ENCODE results near the gene GSTT2B.
"Not testable (repeated sequence)": the region's sequence is repeated elsewhere in the genome, so short reads cannot be mapped to it uniquely, and the experiment has no call there.

Gene GSTT2B

GRCh38 chr22:23970816-23971486 is 10.0 kb upstream of the GSTT2B start:
- H3K4me3 ChIP-seq (replicated peaks in 1 of 2; ENCODE audit: low read depth in 2 of 2, low read length in 2 of 2) = no peak overlapping the region
- no peak for DNase-seq (ENCODE audit: low read depth in 2 of 2)
- TF ChIP-seq CTCF (IDR thresholded peaks at IDR 0.05; ENCODE audit: low read depth, low read length) = no peak

GRCh38 chr22:23970201-23970641 is 9.2 kb upstream of the GSTT2B start:
- DNase-seq (ENCODE audit: low read depth in 2 of 2) = no peak
- no peak overlapping the region for H3K4me3 ChIP-seq (replicated peaks in 1 of 2; ENCODE audit: low read depth in 2 of 2, low read length in 2 of 2)

DNA sequence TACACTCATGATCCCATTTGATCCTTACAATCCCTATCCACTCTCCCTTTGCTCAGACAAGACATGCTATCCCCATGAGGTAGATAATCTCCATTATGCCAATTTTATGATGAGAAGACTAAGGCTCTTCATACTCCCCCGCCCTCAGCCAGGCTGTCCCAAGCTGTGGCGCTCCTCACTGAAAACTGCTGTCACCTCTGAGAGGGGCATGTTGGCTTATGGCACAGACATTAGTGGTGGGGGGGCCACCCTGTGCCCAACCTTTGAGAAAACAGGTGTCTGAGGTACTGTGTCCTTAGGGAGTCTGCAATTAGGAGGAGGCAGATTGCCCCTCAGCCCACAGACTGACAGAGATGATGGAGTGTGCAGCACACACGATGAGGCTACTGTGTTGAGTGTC is 8.1 kb upstream of the GSTT2B start:
- no peak for DNase-seq (ENCODE audit: low read depth in 2 of 2)
- H3K4me3 ChIP-seq (replicated peaks in 1 of 2; ENCODE audit: low read depth in 2 of 2, low read length in 2 of 2) = no peak overlapping the region
- TF ChIP-seq CTCF (IDR thresholded peaks at IDR 0.05; ENCODE audit: low read depth, low read length) = no peak

More at GRCh38 chr22:23970201-23970641, 9.2 kb upstream of the GSTT2B start:
- TF ChIP-seq CTCF (IDR thresholded peaks at IDR 0.05; ENCODE audit: low read depth, low read length) = no peak

- not testable (repeated sequence) for H3K4me3 ChIP-seq (replicated peaks in 1 of 2; ENCODE audit: low read depth in 2 of 2, low read length in 2 of 2); DNase-seq (ENCODE audit: low read depth in 2 of 2)
Measured at GRCh38 chr22:23966568-23966967, 5.6 kb upstream of the GSTT2B start, which contains the start of gene DDTL. Gene DDTL, plus strand, starts transcription at chr22:23966888. Its CDS starts 27 bp downstream, at chr22:23966915.

- not testable (repeated sequence) for H3K4me3 ChIP-seq (replicated peaks in 1 of 2; ENCODE audit: low read depth in 2 of 2, low read length in 2 of 2); DNase-seq (ENCODE audit: low read depth in 2 of 2)
Measured at GRCh38 chr22:23966094-23966493, 5.1 kb upstream of the GSTT2B start.

GRCh38 chr22:23956301-23956900 is 4.6 kb downstream of the GSTT2B start:
- TF ChIP-seq CTCF (IDR thresholded peaks at IDR 0.05; ENCODE audit: low read depth, low read length) = peak; percentile 88
- H3K4me3 ChIP-seq (replicated peaks in 1 of 2; ENCODE audit: low read depth in 2 of 2, low read length in 2 of 2) = not testable (repeated sequence)
- peak; percentile 65 to 85 for DNase-seq (ENCODE audit: low read depth in 2 of 2)

DNA sequence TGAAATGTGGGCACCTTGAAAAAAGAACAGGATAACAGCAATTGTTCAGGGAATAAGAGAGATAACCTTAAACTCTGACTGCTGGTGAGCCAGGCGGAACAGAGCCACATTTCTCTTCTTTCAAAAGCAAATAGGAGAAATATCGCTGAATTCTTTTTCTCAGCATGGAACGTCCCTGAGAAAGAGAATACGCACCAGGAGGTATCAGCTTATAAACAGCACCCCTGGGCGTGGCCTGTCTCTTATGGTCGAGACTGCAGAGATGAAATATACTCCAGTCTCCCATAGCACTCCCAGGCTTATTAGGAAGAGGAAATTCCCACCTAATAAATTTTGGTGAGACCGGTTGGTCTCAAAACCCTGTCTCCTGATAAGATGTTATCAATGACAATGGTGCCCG is 5.1 kb downstream of the GSTT2B start:
- not testable (repeated sequence) for DNase-seq (ENCODE audit: low read depth in 2 of 2); H3K4me3 ChIP-seq (replicated peaks in 1 of 2; ENCODE audit: low read depth in 2 of 2, low read length in 2 of 2)

- DNase-seq (ENCODE audit: low read depth in 2 of 2); H3K4me3 ChIP-seq (replicated peaks in 1 of 2; ENCODE audit: low read depth in 2 of 2, low read length in 2 of 2): not testable (repeated sequence)
Measured at GRCh38 chr22:23954991-23955305, 6.0 kb downstream of the GSTT2B start.

DNA sequence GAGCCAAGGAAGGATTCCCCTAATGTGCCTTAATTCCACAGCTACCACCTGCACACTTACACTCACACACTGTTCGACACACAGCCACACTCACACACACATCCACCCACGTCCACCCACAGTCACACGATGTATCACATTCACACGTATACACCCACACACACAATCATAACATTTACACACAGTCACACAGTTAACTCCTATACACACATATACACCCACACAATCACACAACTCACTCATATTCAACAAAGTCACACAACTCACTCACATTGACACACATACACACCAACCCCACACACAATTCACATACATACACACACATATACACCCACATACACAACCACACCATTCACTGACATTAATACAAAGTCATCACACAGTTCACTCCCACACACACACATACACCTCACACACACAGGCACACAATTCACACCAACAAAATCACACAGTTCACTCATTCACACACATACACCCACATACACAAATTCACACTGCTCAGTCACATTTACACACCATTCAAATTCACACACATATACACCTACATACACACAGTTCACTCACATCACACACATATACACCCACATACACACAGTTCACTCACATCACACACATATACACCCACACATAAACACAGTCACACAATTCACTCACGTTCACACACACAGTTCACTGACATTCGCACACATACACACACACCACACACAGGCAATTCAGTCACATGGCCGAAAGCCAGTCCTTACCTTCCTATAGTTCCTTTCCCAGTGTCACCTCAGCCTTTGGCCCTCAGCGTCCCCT is 6.6 kb downstream of the GSTT2B start:
- DNase-seq (ENCODE audit: low read depth in 2 of 2); H3K4me3 ChIP-seq (replicated peaks in 1 of 2; ENCODE audit: low read depth in 2 of 2, low read length in 2 of 2): not testable (repeated sequence)

DNA sequence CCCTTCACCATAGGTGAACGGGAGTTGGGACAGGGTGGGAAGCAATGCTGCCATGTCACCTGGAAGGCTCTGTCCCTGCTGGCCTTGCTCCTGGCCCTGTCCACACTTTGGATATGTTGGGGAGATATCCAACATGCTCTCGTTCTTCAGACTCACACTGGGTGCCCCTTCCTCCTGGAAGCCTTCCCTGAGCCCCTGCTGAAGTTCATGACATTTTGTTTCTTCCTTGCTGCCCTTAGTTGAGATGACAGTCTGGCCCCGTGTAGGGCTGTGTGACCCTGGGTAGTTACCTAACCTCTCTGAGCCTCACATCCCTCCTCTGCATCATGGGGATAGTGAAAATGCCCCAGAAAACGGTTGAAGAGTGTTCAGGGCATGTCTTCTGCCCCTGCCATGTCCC is 7.5 kb downstream of the GSTT2B start:
- DNase-seq (ENCODE audit: low read depth in 2 of 2); H3K4me3 ChIP-seq (replicated peaks in 1 of 2; ENCODE audit: low read depth in 2 of 2, low read length in 2 of 2): not testable (repeated sequence)

GRCh38 chr22:23952794-23953405 is 8.1 kb downstream of the GSTT2B start:
- not testable (repeated sequence) for DNase-seq (ENCODE audit: low read depth in 2 of 2); H3K4me3 ChIP-seq (replicated peaks in 1 of 2; ENCODE audit: low read depth in 2 of 2, low read length in 2 of 2)

GRCh38 chr22:23951383-23951782 is 9.6 kb downstream of the GSTT2B start:
- H3K4me3 ChIP-seq (replicated peaks in 1 of 2; ENCODE audit: low read depth in 2 of 2, low read length in 2 of 2) = not testable (repeated sequence)
- DNase-seq (ENCODE audit: low read depth in 2 of 2) = peak in 1 of 2 donors; percentile 74

GRCh38 chr22:23949764-23950163 is 11.2 kb downstream of the GSTT2B start:
- DNase-seq (ENCODE audit: low read depth in 2 of 2); H3K4me3 ChIP-seq (replicated peaks in 1 of 2; ENCODE audit: low read depth in 2 of 2, low read length in 2 of 2): not testable (repeated sequence)

Measured in cardiac fibroblast (primary cell).